ENCODE data around the gene SIX5. TPM values are rescaled to one million over a fixed set of nuclear protein-coding genes. Genes with fewer than 3 reads are reported as not detected.

The SIX5 gene
- total RNA-seq, 1 experiment from 2014 or later = 27.6 TPM

DNA sequence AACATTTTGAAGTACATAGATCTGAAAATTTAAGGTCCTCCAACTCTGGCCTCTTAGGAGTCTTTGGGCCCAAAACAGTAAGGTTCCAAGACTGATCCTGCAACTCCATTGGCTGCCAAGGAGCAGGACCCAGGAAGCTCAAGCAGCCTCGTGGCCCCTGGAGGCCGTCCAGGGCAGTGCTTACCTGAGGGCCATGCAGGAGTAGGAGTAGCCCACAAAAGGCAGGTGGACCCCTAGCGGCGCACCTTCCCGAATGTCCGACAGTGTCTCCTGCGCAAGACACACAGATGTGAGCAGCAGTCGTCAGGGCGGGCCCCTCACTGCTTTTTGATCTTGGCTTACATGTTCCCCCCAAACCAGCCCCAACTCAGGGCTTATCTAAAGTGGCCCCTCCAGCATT lies 5.7 kb upstream of the SIX5 start:
- no peak for TF ChIP-seq EZH2 (IDR thresholded peaks at IDR 0.05; ENCODE audit: low read depth)
- TF ChIP-seq, protein P1, sequence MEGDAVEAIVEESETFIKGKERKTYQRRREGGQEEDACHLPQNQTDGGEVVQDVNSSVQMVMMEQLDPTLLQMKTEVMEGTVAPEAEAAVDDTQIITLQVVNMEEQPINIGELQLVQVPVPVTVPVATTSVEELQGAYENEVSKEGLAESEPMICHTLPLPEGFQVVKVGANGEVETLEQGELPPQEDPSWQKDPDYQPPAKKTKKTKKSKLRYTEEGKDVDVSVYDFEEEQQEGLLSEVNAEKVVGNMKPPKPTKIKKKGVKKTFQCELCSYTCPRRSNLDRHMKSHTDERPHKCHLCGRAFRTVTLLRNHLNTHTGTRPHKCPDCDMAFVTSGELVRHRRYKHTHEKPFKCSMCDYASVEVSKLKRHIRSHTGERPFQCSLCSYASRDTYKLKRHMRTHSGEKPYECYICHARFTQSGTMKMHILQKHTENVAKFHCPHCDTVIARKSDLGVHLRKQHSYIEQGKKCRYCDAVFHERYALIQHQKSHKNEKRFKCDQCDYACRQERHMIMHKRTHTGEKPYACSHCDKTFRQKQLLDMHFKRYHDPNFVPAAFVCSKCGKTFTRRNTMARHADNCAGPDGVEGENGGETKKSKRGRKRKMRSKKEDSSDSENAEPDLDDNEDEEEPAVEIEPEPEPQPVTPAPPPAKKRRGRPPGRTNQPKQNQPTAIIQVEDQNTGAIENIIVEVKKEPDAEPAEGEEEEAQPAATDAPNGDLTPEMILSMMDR (conservative IDR thresholded peaks at IDR 0.05) = no peak; the same call in 1 of the 2 replicates
- intact Hi-C loops (cut with micrococcal nuclease; ENCODE audit: unreplicated experiment) = no loop called here
- H3K4me3 ChIP-seq = no peak overlapping the region
- no TSS peak for BruUV-seq (replicated peaks)
- no peaks in the 10 kb centered on the region for H3K27me3 ChIP-seq (ENCODE audit: insufficient read depth, low read depth)
- peaks cover 2% of the 10 kb centered on the region; the same call in 1 of the 2 replicates for H3K79me2 ChIP-seq (ENCODE audit: low read depth)
- H3K27ac ChIP-seq = no peak overlapping the region
- H3K9me2 ChIP-seq (ENCODE audit: insufficient read depth) = no peaks in the 10 kb centered on the region
- no peak overlapping the region for H3K4me2 ChIP-seq
- H3F3A ChIP-seq (ENCODE audit: insufficient read depth, low read depth) = peaks cover 62% of the 10 kb centered on the region; the same call in 1 of the 2 replicates
- peaks cover 10% of the 10 kb centered on the region for H3K4me1 ChIP-seq (replicated peaks; ENCODE audit: insufficient read depth)
- H4K20me1 ChIP-seq (ENCODE audit: insufficient read depth) = peaks cover 9% of the 10 kb centered on the region
- ChIA-PET CTCF (no interaction called here), POLR2A (ENCODE audit: unreplicated experiment) (no interaction called here)
- no peaks in the 10 kb centered on the region for H3K9me3 ChIP-seq (ENCODE audit: insufficient read depth, low read depth)
- DNase-seq = no peak
- no peak overlapping the region for H2AFZ ChIP-seq
- H3K36me3 ChIP-seq (ENCODE audit: low read depth) = peaks cover 28% of the 10 kb centered on the region

DNA sequence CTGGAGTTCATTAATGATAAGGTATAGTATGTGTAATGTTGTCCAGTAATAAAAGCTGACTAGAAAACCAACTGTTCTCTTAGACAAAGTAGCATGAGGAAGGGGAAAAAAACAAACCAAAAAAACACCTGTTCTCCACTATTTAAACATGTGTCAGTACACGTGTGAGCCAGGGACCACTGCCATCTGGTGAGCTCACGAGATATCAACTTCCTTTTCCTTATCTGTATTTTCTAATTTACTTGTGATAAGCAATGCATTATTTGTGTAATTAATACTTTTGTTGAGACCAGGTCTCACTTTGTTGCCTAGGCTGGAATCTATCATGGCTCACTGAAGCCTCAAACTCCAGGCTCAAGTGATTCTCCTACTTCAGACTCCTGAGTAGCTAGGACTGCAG lies 4.3 kb upstream of the SIX5 start:
- Histone ChIP-seq H3K27me3 (ENCODE audit: insufficient read depth, low read depth) (no peaks in the 10 kb centered on the region), H3K4me1 (replicated peaks; ENCODE audit: insufficient read depth) (peaks cover 7% of the 10 kb centered on the region; the same call in 1 of the 2 replicates), H3K4me2 (no peak overlapping the region), H3K9me3 (ENCODE audit: insufficient read depth, low read depth) (no peaks in the 10 kb centered on the region), H3K27ac (no peak overlapping the region), H2AFZ (no peak overlapping the region), H3K36me3 (ENCODE audit: low read depth) (peaks cover 24% of the 10 kb centered on the region; the same call in 1 of the 2 replicates), H3K4me3 (no peak overlapping the region), H3K79me2 (ENCODE audit: low read depth) (no peaks in the 10 kb centered on the region), H3F3A (ENCODE audit: insufficient read depth, low read depth) (peaks cover 67% of the 10 kb centered on the region; the same call in 1 of the 2 replicates), H3K9me2 (ENCODE audit: insufficient read depth) (no peaks in the 10 kb centered on the region), H4K20me1 (ENCODE audit: insufficient read depth) (peaks cover 9% of the 10 kb centered on the region)
- DNase-seq = no peak
- intact Hi-C loops (cut with micrococcal nuclease; ENCODE audit: unreplicated experiment) = no loop called here
- POLR2A ChIA-PET (ENCODE audit: unreplicated experiment) = interaction anchor here (0.7 to 0.9 kb wide), 2 partner anchors 10 to 20 kb away, joined by 4 to 7 read pairs; no protein-coding TSS in a partner anchor
- BruUV-seq (replicated peaks) = no TSS peak
- no peak for TF ChIP-seq EZH2 (IDR thresholded peaks at IDR 0.05; ENCODE audit: low read depth)
- TF ChIP-seq, protein P1 (conservative IDR thresholded peaks at IDR 0.05) = no peak
- CTCF ChIA-PET = no interaction called here

DNA sequence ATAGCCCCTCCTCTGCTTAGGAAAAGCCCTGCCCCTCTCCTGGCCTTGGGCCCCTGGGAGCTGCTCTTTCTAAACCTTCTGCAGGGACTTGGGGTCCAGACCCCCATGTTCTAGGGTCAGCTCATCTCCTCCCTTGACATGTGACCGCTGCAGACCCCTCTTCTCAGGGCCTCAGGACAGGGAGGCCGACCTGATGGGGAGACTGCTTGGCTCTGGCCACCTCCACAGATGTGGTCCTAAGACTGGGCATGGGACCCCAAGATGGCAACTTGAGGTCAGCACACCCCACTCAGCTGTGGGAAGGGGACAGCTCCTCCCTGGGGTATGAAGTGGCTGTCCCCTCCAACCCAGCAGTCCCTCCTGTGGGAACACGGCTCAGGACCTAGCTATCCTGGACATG lies 3.9 kb upstream of the SIX5 start:
- Histone ChIP-seq H3K79me2 (ENCODE audit: low read depth) (no peaks in the 10 kb centered on the region), H4K20me1 (ENCODE audit: insufficient read depth) (peaks cover 5% of the 10 kb centered on the region), H3K4me1 (replicated peaks; ENCODE audit: insufficient read depth) (peaks cover 7% of the 10 kb centered on the region; the same call in 1 of the 2 replicates), H3K9me3 (ENCODE audit: insufficient read depth, low read depth) (no peaks in the 10 kb centered on the region), H2AFZ (no peak overlapping the region), H3K27ac (no peak overlapping the region), H3F3A (ENCODE audit: insufficient read depth, low read depth) (peaks cover 70% of the 10 kb centered on the region; the same call in 1 of the 2 replicates), H3K27me3 (ENCODE audit: insufficient read depth, low read depth) (no peaks in the 10 kb centered on the region), H3K36me3 (ENCODE audit: low read depth) (peaks cover 21% of the 10 kb centered on the region; the same call in 1 of the 2 replicates), H3K9me2 (ENCODE audit: insufficient read depth) (no peaks in the 10 kb centered on the region), H3K4me3 (no peak overlapping the region), H3K4me2 (no peak overlapping the region)
- DNase-seq = no peak
- BruUV-seq (replicated peaks) = no TSS peak
- intact Hi-C loops (cut with micrococcal nuclease; ENCODE audit: unreplicated experiment) = no loop called here
- ChIA-PET CTCF (no interaction called here), POLR2A (ENCODE audit: unreplicated experiment) (interaction anchor here (0.9 to 1.0 kb wide), 2 partner anchors 10 to 55 kb away, joined by 3 to 4 read pairs; no protein-coding TSS in a partner anchor)
- no peak for TF ChIP-seq EZH2 (IDR thresholded peaks at IDR 0.05; ENCODE audit: low read depth)
- TF ChIP-seq, protein P1 (conservative IDR thresholded peaks at IDR 0.05) = no peak

Measured in PC-9 (cell line).